GM18517 (cell line): ENCODE results near the gene ABCC9.

Source experiments
- ATAC-seq: cut with Tn5 transposase; IDR thresholded peaks from one replicate; pipeline ENCODE4 v1.9.1; 2021; ENCODE audit warnings: mild to moderate bottlenecking, moderate library complexity; ENCODE audit not compliant: unreplicated experiment

Gene ABCC9

DNA sequence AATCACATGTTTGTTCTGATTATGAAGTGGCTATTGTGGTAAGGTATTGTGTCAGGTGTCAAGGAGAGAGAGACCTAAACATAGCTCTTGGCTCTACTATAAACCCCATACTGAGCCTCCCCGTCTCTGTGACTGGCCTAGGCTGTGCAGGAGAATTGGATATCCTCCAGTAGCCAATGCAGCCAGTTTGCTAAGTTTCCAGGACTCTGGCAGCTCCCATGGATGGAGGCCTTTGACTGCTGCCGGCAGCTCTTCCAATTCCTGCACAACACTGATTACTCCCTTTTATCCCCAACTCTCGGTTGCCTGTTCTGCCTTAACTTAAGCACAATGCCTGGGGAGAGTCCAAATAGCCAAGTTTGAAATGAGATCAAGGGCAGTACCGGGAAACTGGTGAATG lies 59.3 kb downstream of the ABCC9 start:
- ATAC-seq: no peak

DNA sequence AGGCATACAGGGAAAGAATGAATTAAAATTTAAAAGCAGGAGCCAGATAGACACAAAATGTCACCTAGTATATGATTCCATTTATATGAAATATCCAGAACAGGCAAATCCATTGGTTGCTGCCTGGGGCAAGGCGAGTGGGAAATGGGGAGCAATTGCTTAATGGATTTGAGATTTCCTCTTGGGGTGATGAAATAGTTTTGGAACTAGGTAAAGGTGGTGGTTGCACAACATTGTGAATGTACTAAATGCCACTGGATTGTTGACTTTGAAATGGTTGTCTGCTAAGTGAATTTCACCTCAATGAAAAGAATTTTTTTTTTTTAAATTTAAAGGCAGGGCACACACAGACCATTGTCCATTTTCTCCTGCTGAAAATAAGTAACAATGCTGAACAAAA lies 61.9 kb downstream of the ABCC9 start:
- ATAC-seq: no peak

GRCh38 chr12:21877293-21877982 lies 63.8 kb downstream of the ABCC9 start:
- no peak for ATAC-seq

DNA sequence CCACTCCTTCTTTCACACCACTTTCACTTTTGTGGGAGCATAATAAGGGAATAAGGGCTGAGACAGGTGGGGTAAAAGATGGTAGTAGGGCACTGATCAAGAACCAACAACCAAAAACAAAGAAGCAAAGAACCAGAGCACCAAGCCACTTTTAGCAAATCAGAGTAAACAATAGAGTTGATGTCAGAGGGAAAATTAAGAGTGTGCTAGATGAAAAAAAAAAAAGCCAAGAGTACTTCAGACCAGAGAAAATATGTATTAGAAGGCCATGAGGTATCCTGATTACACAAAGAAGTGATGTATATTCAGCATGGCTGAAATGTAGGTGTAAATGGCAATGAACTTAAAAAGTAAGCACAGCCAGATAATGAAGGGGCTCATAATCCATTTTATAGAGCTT lies 75.4 kb downstream of the ABCC9 start:
- no peak for ATAC-seq

GRCh38 chr12:21860534-21860933 lies 80.7 kb downstream of the ABCC9 start:
- ATAC-seq: no peak

- no peak for ATAC-seq
Measured at GRCh38 chr12:21860128-21860527, 81.1 kb downstream of the ABCC9 start.

DNA sequence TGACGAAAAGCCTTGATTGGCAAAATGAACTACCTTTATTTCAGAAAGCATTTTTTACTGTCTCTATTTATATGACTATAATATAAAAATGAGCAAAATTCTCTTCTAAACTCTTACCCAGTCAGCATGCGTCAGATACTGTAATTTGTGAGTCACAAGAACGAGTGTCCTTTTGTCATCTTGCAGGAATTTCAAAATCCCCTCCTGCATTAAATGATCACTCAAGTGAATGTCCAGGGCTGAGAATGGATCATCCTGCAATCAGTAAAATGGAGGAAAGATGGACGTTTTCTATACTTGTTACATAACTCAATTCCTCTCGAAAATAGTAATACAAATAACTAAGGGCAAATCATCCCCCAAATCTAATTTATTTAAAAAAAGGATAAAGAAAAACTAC lies 89.0 kb downstream of the ABCC9 start:
- no peak for ATAC-seq

DNA sequence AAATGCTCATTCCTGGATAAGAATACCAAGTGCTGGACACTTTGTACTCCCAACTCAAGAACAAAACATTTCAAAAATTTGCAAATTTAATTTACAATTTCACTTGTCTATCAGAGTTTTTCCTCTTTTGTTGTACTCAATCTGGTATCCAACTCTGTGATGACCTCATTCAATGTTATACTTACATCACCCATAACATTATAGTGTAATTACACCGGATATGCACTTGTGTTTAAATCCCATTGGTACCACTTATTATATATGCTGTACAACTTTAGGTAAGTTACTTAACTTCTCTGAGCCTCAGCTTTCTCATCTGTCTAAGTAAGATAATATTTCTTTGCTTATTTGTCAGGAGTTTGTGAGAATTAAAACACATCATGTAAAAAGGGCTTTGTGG lies 90.1 kb downstream of the ABCC9 start:
- ATAC-seq: no peak

DNA sequence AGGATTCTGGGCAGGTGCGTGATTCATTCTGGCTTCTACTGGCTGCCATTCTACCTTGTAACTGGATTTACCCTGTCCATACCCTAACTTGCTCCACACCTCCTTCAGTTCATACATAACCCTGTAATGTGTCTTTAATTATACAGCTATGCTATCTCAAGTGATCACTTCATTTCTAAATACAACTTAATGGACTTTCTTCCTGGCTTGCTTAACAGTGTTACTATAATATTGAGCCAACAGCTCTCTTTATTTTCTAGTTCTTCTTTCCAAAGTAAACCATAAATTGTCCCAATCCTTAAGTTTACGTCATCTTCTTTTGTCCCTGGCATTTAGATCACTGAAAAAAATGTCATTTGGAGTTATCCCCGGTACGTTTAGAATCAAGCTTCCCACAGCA lies 90.8 kb downstream of the ABCC9 start:
- no peak for ATAC-seq

DNA sequence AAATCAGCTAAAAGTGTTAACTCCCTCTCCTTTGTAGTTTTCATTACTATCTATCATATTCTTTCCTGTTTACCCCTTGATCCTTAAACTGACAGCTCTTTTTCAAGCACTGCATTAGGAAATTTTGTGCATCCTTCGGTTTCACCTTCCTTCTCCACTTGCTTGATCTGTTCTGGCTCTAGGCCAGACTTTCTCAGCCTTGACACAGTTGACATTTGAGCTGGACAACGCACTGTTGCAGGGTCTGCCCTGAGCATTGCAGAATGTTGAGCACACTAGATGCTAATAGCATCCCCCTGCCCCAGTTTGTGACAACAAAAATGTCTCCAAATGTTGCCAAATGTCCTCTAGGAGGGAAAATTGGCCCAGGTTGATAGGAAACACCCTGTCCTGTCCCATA lies 91.3 kb downstream of the ABCC9 start:
- no peak for ATAC-seq

- ATAC-seq: no peak
Measured at GRCh38 chr12:21848192-21848591, 93.0 kb downstream of the ABCC9 start.

DNA sequence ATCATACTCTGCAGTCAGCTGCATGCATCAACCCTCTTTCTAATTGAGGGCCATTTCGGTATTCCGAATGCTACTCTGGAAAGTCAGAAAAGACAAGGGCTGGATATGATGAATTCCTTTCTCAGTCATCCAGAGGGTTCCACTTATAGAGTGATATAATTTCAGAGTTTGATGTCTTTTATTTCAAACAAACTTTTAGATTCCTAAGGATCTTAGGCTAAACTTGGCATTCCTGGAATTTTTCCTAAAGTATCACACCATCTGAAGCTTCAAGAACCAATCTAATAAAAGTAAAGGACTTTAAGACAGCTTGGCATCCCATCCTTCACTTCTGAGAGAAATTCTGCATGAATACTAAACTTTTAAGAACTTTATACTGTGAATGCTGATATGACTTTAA lies 97.4 kb downstream of the ABCC9 start:
- ATAC-seq: no peak

DNA sequence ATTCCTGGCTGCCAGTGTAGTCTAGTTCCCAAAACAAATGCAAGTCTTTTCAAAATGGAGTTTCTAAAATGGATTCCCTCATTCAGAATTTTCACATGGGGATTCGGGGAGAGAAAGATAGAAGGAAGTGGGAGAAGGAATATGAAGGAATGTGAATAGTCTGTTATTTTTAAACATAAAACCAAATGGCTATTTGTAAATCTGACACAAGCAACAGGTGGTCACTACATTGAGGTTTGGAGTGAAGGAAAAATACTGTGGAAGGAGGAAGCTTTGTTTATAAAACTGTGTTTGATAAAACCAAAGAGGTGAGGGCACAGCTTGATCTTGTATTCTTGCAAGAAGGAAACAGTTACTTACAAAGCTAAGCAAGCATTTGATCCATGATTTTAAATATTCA lies 101.5 kb downstream of the ABCC9 start:
- ATAC-seq: no peak

DNA sequence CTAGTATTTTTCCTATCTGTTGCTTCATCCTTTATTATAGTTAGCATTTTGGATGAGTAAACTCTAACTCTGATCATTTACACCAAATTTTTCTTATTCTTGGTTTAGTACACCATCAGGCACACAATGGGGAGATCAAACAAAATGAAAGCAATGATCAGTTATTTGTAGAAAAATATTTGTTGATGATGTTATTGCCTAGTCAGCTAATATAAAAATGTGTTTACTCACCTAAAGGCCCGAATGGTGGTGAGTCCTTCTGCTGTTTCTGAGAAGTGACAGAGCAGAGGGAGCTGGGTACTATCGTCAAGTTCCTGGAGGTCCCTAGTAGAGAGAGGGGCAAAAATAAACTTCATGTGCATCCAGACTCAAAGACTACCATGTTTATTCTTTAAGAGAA lies 103.4 kb downstream of the ABCC9 start:
- no peak for ATAC-seq

- ATAC-seq: no peak
Measured at GRCh38 chr12:21831791-21832344, 109.4 kb downstream of the ABCC9 start.

DNA sequence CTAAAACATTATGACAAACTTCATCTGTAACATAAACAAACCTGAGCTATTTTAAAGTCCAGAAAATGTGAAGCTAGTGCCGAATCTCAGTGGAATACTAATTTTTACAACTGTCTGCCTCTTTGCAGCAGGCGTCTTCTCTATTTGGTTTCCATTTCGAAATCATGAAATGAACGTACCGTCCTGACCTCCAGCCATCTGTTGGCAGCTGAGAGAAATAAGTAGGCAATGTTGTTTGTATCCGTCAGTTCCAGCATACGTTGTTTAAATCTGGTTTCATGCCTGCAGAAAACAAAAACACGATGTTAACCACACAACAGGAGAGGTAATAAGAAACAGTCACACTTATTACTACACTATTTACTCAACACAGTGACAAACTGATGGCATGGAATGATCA lies 112.4 kb downstream of the ABCC9 start:
- ATAC-seq: no peak

- no peak for ATAC-seq
Measured at GRCh38 chr12:21828136-21828775, 113.0 kb downstream of the ABCC9 start.

DNA sequence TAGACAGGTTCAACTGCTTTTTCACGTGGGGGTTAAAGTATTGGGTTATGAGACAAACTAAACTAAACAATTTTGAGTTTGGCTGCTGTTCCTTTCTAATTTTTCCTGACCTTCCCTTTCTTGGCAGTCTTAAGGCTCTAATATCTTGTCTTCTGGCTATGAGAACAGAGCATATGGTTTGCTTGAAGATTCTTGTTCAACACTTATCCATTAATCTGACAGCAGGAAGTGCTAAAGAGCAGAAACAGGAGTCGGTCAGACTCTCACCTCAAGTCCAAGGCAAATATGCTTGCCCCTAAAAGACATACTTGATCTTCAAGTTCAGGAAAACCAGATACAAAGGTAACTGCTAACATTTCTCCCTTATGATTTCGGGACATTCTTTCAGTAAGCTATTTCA lies 114.1 kb downstream of the ABCC9 start:
- ATAC-seq: no peak

DNA sequence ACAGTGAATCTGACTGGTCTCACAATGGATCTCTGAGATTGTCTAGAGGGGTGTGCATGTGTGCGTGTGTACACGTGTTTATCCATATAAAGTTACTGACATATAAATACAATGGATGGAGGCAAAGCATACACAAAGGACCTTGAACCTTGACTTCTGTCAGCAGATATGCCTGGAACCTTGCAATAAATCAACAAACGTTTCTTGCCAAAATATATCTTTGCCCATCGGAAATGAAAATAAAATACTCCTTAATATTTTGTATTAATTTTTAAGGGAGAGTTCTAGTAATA lies 114.7 kb downstream of the ABCC9 start:
- no peak for ATAC-seq

GRCh38 chr12:21825886-21826617 lies 115.2 kb downstream of the ABCC9 start:
- ATAC-seq: no peak

GRCh38 chr12:21823581-21823980 lies 117.6 kb downstream of the ABCC9 start:
- ATAC-seq: no peak

DNA sequence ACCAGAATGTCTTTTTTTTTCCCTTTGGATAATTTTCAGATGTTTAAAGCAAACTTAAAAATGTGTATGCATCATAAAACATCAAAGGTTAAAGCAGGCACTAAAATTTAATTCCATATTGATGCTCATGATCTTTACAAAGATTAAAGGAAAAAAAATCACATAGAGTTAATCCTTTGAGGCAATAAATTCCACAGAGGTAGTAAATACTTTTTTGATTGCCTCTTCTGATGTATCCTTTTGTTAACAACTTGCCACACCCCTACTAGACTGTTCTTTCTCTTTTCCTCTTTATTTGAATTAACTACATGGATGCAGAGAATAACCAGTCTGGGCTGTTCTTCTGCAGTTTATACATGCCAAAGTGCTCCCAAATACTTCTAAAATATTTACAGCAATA lies 121.5 kb downstream of the ABCC9 start:
- ATAC-seq: no peak
